Astrocyte (in vitro differentiated cells and primary cell): ENCODE data around the gene PTCD2. TPM values are rescaled to one million over a fixed set of nuclear protein-coding genes. Genes with fewer than 3 reads are reported as not detected.
A peak's percentile ranks its signal among the peaks of the same experiment; 100 is the strongest.

Experiments used
- DNase-seq: peaks from one replicate; pipeline ENCODE4 v3.0.0-alpha.2; 2010; ENCODE audit warnings: low read depth
- FAIRE-seq: peaks from 2 replicates; lab custom pipeline; 2011; peaks lifted over from hg19 to GRCh38; lab: Jason Lieb, UNC
- H2AFZ ChIP-seq: 2 replicates; pipeline ENCODE4 v1.6.0; 2012; ENCODE audit warnings: low read depth, low read length, inconsistent platforms
- H3K27ac ChIP-seq: 2 replicates; pipeline ENCODE4 v1.5.1; 2011; ENCODE audit warnings: low read depth, low read length, inconsistent platforms
- H3K27me3 ChIP-seq: 2 replicates; pipeline ENCODE4 v1.6.0; 2011; ENCODE audit warnings: low read length, inconsistent platforms; ENCODE audit not compliant: insufficient read depth
- H3K36me3 ChIP-seq: 2 replicates; pipeline ENCODE4 v1.5.1; 2011; ENCODE audit warnings: low read length, inconsistent platforms; ENCODE audit not compliant: insufficient read depth
- H3K4me1 ChIP-seq: 2 replicates; pipeline ENCODE4 v1.5.1; 2011; ENCODE audit warnings: low read length, inconsistent platforms; ENCODE audit not compliant: insufficient read depth
- H3K4me2 ChIP-seq: 2 replicates; pipeline ENCODE4 v1.6.0; 2012; ENCODE audit warnings: low read length, inconsistent platforms
- H3K4me3 ChIP-seq: 2 replicates; pipeline ENCODE4 v1.5.1; 2011; ENCODE audit warnings: low read depth, mild to moderate bottlenecking, low read length, inconsistent platforms; ENCODE audit not compliant: insufficient read depth
- H3K79me2 ChIP-seq: 2 replicates; pipeline ENCODE4 v1.6.0; 2012; ENCODE audit warnings: mild to moderate bottlenecking, low read length, inconsistent platforms; ENCODE audit not compliant: insufficient read depth
- H3K9ac ChIP-seq: 2 replicates; pipeline ENCODE4 v1.6.0; 2012; ENCODE audit warnings: mild to moderate bottlenecking, low read length, inconsistent platforms
- H3K9me3 ChIP-seq: 2 replicates; pipeline ENCODE4 v1.5.1; 2012; ENCODE audit warnings: low read depth, mild to moderate bottlenecking, low read length, inconsistent platforms; ENCODE audit not compliant: insufficient read depth
- H4K20me1 ChIP-seq: 2 replicates; pipeline ENCODE4 v1.6.0; 2012; ENCODE audit warnings: low read length, inconsistent platforms; ENCODE audit not compliant: insufficient read depth
- H3K27ac Mint-ChIP-seq: one replicate; pipeline ENCODE4 v1.8.0; 2021; ENCODE audit warnings: mild to moderate bottlenecking, mixed read lengths; ENCODE audit not compliant: unreplicated experiment
- H3K27me3 Mint-ChIP-seq: one replicate; pipeline ENCODE4 v1.8.0; 2021; ENCODE audit warnings: low read depth, mixed read lengths; ENCODE audit not compliant: unreplicated experiment
- H3K36me3 Mint-ChIP-seq: one replicate; pipeline ENCODE4 v1.8.0; 2021; ENCODE audit warnings: low read depth, mixed read lengths; ENCODE audit not compliant: unreplicated experiment
- H3K4me1 Mint-ChIP-seq: one replicate; pipeline ENCODE4 v1.8.0; 2021; ENCODE audit warnings: low read depth, mixed read lengths; ENCODE audit not compliant: unreplicated experiment
- H3K4me3 Mint-ChIP-seq: one replicate; pipeline ENCODE4 v1.8.0; 2021; ENCODE audit warnings: mild to moderate bottlenecking, moderate library complexity, mixed read lengths; ENCODE audit not compliant: unreplicated experiment
- H3K9me3 Mint-ChIP-seq: one replicate; pipeline ENCODE4 v1.8.0; 2021; ENCODE audit warnings: mild to moderate bottlenecking, mixed read lengths; ENCODE audit not compliant: unreplicated experiment
- CTCF ChIP-seq: IDR thresholded peaks from 2 replicates; pipeline ENCODE4 v1.5.1; 2011; ENCODE audit warnings: low read depth, mild to moderate bottlenecking, inconsistent platforms, low read length, moderate library complexity; ENCODE audit not compliant: insufficient read depth
- EZH2 ChIP-seq: IDR thresholded peaks from 2 replicates; pipeline ENCODE4 v1.6.1; 2012; ENCODE audit warnings: mild to moderate bottlenecking, low read length, inconsistent platforms; ENCODE audit not compliant: insufficient read depth
- total RNA-seq: library from RNA; stranded (reverse); gene quantifications from 2 replicates; pipeline ENCODE4 v1.2.1, GENCODE V29; 2021

The PTCD2 gene
- total RNA-seq, 1 donor from 2014 or later, result 11.4 TPM

GRCh38 chr5:72369301-72369700 is 49.1 kb downstream of the PTCD2 start:
- H3K27ac ChIP-seq, result no peak overlapping the region
- no peaks in the 10 kb centered on the region for H3K9me3 Mint-ChIP-seq

GRCh38 chr5:72369711-72370110 is 49.5 kb downstream of the PTCD2 start:
- Histone ChIP-seq H4K20me1 (no peaks in the 10 kb centered on the region), H3K4me1 (peaks cover 14% of the 10 kb centered on the region), H3K27ac (peak overlapping the region; percentile 9), H3K27me3 (no peaks in the 10 kb centered on the region), H3K79me2 (no peaks in the 10 kb centered on the region), H3K4me3 (no peak overlapping the region), H3K4me2 (no peak overlapping the region), H3K9me3 (no peaks in the 10 kb centered on the region), H3K9ac (no peak overlapping the region), H3K36me3 (no peaks in the 10 kb centered on the region), H2AFZ (no peak overlapping the region)
- H3K9me3 Mint-ChIP-seq, result no peaks in the 10 kb centered on the region
- DNase-seq (no peak), FAIRE-seq (no peak)
- H3K4me3 Mint-ChIP-seq, result no peak overlapping the region
- no peaks in the 10 kb centered on the region for H3K27me3 Mint-ChIP-seq
- H3K36me3 Mint-ChIP-seq, result no peaks in the 10 kb centered on the region
- H3K4me1 Mint-ChIP-seq, result peaks cover 28% of the 10 kb centered on the region
- no peak overlapping the region for H3K27ac Mint-ChIP-seq
- no peak for TF ChIP-seq EZH2
- TF ChIP-seq CTCF, result no peak

More at GRCh38 chr5:72369301-72369700, 49.1 kb downstream of the PTCD2 start:
- Histone ChIP-seq H3K4me2 (no peak overlapping the region), H3K9me3 (no peaks in the 10 kb centered on the region), H3K79me2 (no peaks in the 10 kb centered on the region), H3K4me3 (no peak overlapping the region), H3K27me3 (no peaks in the 10 kb centered on the region), H4K20me1 (no peaks in the 10 kb centered on the region), H2AFZ (no peak overlapping the region), H3K36me3 (no peaks in the 10 kb centered on the region), H3K9ac (no peak overlapping the region), H3K4me1 (peaks cover 14% of the 10 kb centered on the region)
- H3K27ac Mint-ChIP-seq, result no peak overlapping the region
- H3K36me3 Mint-ChIP-seq, result no peaks in the 10 kb centered on the region
- no peaks in the 10 kb centered on the region for H3K27me3 Mint-ChIP-seq
- peaks cover 32% of the 10 kb centered on the region for H3K4me1 Mint-ChIP-seq
- DNase-seq (peak; percentile 89), FAIRE-seq (no peak)
- no peak overlapping the region for H3K4me3 Mint-ChIP-seq
- TF ChIP-seq EZH2 (no peak), CTCF (no peak)

GRCh38 chr5:72372331-72372730 is 52.2 kb downstream of the PTCD2 start:
- FAIRE-seq, result no peak
- H2AFZ ChIP-seq, result no peak overlapping the region

More at GRCh38 chr5:72372331-72372730, 52.2 kb downstream of the PTCD2 start:
- Histone ChIP-seq H3K9me3 (no peaks in the 10 kb centered on the region), H3K36me3 (no peaks in the 10 kb centered on the region), H4K20me1 (no peaks in the 10 kb centered on the region), H3K4me1 (peaks cover 6% of the 10 kb centered on the region), H3K27me3 (no peaks in the 10 kb centered on the region), H3K4me2 (no peak overlapping the region), H3K9ac (no peak overlapping the region), H3K4me3 (no peak overlapping the region), H3K79me2 (no peaks in the 10 kb centered on the region), H3K27ac (no peak overlapping the region)
- H3K27ac Mint-ChIP-seq, result no peak overlapping the region
- H3K36me3 Mint-ChIP-seq, result no peaks in the 10 kb centered on the region
- H3K9me3 Mint-ChIP-seq, result no peaks in the 10 kb centered on the region
- TF ChIP-seq CTCF (no peak), EZH2 (no peak)
- no peak for DNase-seq
- H3K27me3 Mint-ChIP-seq, result no peaks in the 10 kb centered on the region
- peaks cover 15% of the 10 kb centered on the region for H3K4me1 Mint-ChIP-seq
- no peak overlapping the region for H3K4me3 Mint-ChIP-seq
